Activated B cell treated with CpG ODN at 0.5 μM for 24 hours (primary cell): ENCODE results near the gene ATXN2. TPM values are rescaled to one million over a fixed set of nuclear protein-coding genes. Genes with fewer than 3 reads are reported as not detected.

Source experiments
- ATAC-seq: fragments of 200-7000 bp; cut with Tn5 transposase; one replicate; pipeline ENCODE4 v1.10.0; 2021; ENCODE audit warnings: low read depth, mild to moderate bottlenecking, moderate library complexity
- CTCF ChIA-PET: fragments of 350-600 bp; sonication (Branson Sonifier 250); formaldehyde crosslinking; loops from one replicate; lab custom pipeline; 2021; ENCODE audit warnings: antibody characterized with exemption; lab: Charles Lee
- POLR2A ChIA-PET: fragments of 350-600 bp; sonication (Branson Sonifier 250); formaldehyde crosslinking; loops from one replicate; lab custom pipeline; 2021; ENCODE audit warnings: antibody characterized with exemption; lab: Charles Lee
- DNase-seq: peaks from one replicate; pipeline ENCODE4 v3.0.0; 2022
- H3K27ac Mint-ChIP-seq: one replicate; pipeline ENCODE4 v1.8.0; 2020; ENCODE audit warnings: mixed read lengths
- H3K27me3 Mint-ChIP-seq: one replicate; pipeline ENCODE4 v1.8.0; 2021; ENCODE audit warnings: mixed read lengths
- H3K36me3 Mint-ChIP-seq: one replicate; pipeline ENCODE4 v1.8.0; 2021; ENCODE audit warnings: low read depth, mixed read lengths
- H3K4me1 Mint-ChIP-seq: one replicate; pipeline ENCODE4 v1.8.0; 2021; ENCODE audit warnings: mixed read lengths
- H3K4me3 Mint-ChIP-seq: one replicate; pipeline ENCODE4 v1.8.0; 2020; ENCODE audit warnings: mild to moderate bottlenecking, mixed read lengths
- H3K9me3 Mint-ChIP-seq: one replicate; pipeline ENCODE4 v1.8.0; 2020; ENCODE audit warnings: mixed read lengths
- CTCF ChIP-seq: fragments of 200-600 bp; IDR thresholded peaks from one replicate; pipeline ENCODE4 v1.8.0; 2022; ENCODE audit warnings: antibody characterized with exemption, mild to moderate bottlenecking
- intact Hi-C: fragments of 100-400 bp; cut with micrococcal nuclease; formaldehyde crosslinking; loops from one replicate; pipeline ENCODE4 v1.15.1; 2024
- total RNA-seq: library from RNA; stranded (reverse); gene quantifications from 2 replicates; pipeline ENCODE4 v1.2.3, GENCODE V29; 2022

ATXN2 gene
- total RNA-seq, 1 donor from 2014 or later = 46.2 TPM

DNA sequence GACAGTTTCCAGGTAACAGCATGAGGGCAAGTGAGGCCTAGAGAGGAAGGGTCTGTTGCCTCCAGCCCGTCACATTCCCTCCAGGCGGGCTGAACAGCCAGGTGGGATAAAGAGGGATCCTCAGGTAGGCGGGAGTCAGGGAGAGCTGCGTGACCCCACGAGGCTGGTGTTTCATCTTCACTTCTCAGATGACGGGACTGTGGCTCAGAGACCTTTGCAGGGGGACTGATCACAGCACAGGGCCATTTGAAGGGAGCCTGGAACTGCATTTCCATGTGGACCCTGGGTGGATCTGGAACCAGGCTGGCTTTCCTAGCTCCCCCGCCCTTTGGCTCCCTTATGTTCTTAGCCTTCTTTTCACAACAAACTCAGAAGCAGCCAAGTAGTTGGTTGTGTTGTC lies 156.0 kb downstream of the ATXN2 start:
- no peak for TF ChIP-seq CTCF
- Mint-ChIP-seq H3K27me3 (no peaks in the 10 kb centered on the region), H3K36me3 (peaks cover 57% of the 10 kb centered on the region), H3K9me3 (no peaks in the 10 kb centered on the region), H3K4me1 (peaks cover 87% of the 10 kb centered on the region), H3K4me3 (no peak overlapping the region), H3K27ac (peak overlapping the region; percentile 59)
- CTCF ChIA-PET = interaction anchor here (1.8 to 3.0 kb wide), 3 partner anchors 9 to 43 kb away, joined by 5 to 28 read pairs (median 18); no protein-coding TSS in a partner anchor
- intact Hi-C loops = no loop called here
- POLR2A ChIA-PET = interaction anchor here (1.1 to 6.6 kb wide), 4 partner anchors 9 to 39 kb away, joined by 3 to 122 read pairs (median 90); partner anchors contain the start of gene SH2B3
- no peak for ATAC-seq
- DNase-seq = no peak

- no peaks in the 10 kb centered on the region for H3K27me3 Mint-ChIP-seq
- H3K9me3 Mint-ChIP-seq = no peaks in the 10 kb centered on the region
- no peak for TF ChIP-seq CTCF
- H3K4me1 Mint-ChIP-seq = peaks cover 89% of the 10 kb centered on the region
- H3K4me3 Mint-ChIP-seq = no peak overlapping the region
- intact Hi-C loops = no loop called here
- peak overlapping the region; percentile 59 for H3K27ac Mint-ChIP-seq
- peaks cover 54% of the 10 kb centered on the region for H3K36me3 Mint-ChIP-seq
- DNase-seq (no peak), ATAC-seq (no peak)
- CTCF ChIA-PET = interaction anchor here (1.9 to 3.0 kb wide), 2 partner anchors 9 to 45 kb away, joined by 8 to 18 read pairs; no protein-coding TSS in a partner anchor
- POLR2A ChIA-PET = interaction anchor here (4.6 to 6.6 kb wide), 3 partner anchors 10 to 39 kb away, joined by 59 to 122 read pairs (median 122); partner anchors contain the start of gene SH2B3
Observed at GRCh38 chr12:111442301-111443045, 156.6 kb downstream of the ATXN2 start.

- no peak for ATAC-seq
- H3K27ac Mint-ChIP-seq = no peak overlapping the region
- intact Hi-C loops = no loop called here
- TF ChIP-seq CTCF = no peak
- peaks cover 91% of the 10 kb centered on the region for H3K4me1 Mint-ChIP-seq
- POLR2A ChIA-PET = interaction anchor here (2.0 to 6.6 kb wide), 4 partner anchors 10 to 38 kb away, joined by 4 to 122 read pairs (median 40); partner anchors contain the start of gene SH2B3
- no peaks in the 10 kb centered on the region for H3K27me3 Mint-ChIP-seq
- CTCF ChIA-PET = interaction anchor here (1.9 to 3.0 kb wide), 2 partner anchors 11 to 44 kb away, joined by 8 to 18 read pairs; no protein-coding TSS in a partner anchor
- DNase-seq = no peak
- H3K9me3 Mint-ChIP-seq = no peaks in the 10 kb centered on the region
- peaks cover 44% of the 10 kb centered on the region for H3K36me3 Mint-ChIP-seq
- H3K4me3 Mint-ChIP-seq = no peak overlapping the region
Observed at GRCh38 chr12:111441107-111441928, 157.8 kb downstream of the ATXN2 start.

- intact Hi-C loops = no loop called here
- ATAC-seq (no peak), DNase-seq (no peak)
- peaks cover 91% of the 10 kb centered on the region for H3K4me1 Mint-ChIP-seq
- H3K27me3 Mint-ChIP-seq = no peaks in the 10 kb centered on the region
- ChIA-PET POLR2A (interaction anchor here (2.0 to 6.6 kb wide), 3 partner anchors 11 to 37 kb away, joined by 4 to 122 read pairs (median 22); no protein-coding TSS in a partner anchor), CTCF (interaction anchor here (1.9 kb wide), 1 partner anchor 43 kb away, joined by 8 read pairs; no protein-coding TSS in a partner anchor)
- peak overlapping the region; percentile 12 for H3K27ac Mint-ChIP-seq
- peaks cover 38% of the 10 kb centered on the region for H3K36me3 Mint-ChIP-seq
- TF ChIP-seq CTCF = no peak
- H3K9me3 Mint-ChIP-seq = no peaks in the 10 kb centered on the region
- no peak overlapping the region for H3K4me3 Mint-ChIP-seq
Observed at GRCh38 chr12:111440631-111441030, 158.5 kb downstream of the ATXN2 start.
